Measurements from ENCODE around the gene LY6G6F.

DNA sequence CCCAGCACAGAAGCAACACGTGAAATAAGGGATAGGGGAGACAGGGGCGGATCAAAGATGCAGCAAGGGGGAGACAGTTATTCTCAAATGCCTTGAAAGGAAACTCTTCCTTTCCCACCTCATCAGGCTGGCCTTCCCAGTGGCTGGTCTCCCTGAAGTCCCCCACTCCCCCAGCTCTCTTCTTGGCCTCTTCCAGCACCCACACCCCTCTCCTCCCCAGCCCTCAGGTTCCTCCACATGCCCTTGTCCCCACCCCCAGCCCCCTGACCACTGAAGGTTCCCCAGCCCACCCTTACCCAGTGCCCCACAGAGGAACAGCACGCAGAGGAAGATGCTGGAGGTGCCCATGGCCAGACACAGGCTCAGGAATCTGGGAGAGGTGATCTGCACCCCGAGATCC is 6.8 kb downstream of the LY6G6F start:
- no peak for TF ChIP-seq NR2C2 (IDR thresholded peaks at IDR 0.05; ENCODE audit: borderline replicate concordance, control insufficient read depth, insufficient read length, low read depth)
- no peak for TF ChIP-seq POLR2AphosphoS5 (IDR thresholded peaks at IDR 0.05; ENCODE audit: low read length)
- no peak for TF ChIP-seq POLR2A (IDR thresholded peaks at IDR 0.05; ENCODE audit: low read depth, low read length)
- TF ChIP-seq, protein P1, sequence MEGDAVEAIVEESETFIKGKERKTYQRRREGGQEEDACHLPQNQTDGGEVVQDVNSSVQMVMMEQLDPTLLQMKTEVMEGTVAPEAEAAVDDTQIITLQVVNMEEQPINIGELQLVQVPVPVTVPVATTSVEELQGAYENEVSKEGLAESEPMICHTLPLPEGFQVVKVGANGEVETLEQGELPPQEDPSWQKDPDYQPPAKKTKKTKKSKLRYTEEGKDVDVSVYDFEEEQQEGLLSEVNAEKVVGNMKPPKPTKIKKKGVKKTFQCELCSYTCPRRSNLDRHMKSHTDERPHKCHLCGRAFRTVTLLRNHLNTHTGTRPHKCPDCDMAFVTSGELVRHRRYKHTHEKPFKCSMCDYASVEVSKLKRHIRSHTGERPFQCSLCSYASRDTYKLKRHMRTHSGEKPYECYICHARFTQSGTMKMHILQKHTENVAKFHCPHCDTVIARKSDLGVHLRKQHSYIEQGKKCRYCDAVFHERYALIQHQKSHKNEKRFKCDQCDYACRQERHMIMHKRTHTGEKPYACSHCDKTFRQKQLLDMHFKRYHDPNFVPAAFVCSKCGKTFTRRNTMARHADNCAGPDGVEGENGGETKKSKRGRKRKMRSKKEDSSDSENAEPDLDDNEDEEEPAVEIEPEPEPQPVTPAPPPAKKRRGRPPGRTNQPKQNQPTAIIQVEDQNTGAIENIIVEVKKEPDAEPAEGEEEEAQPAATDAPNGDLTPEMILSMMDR (IDR thresholded peaks at IDR 0.05 in 2 of 3, conservative IDR thresholded peaks at IDR 0.05 in 1 of 3; ENCODE audit: control insufficient read depth in 2 of 3, extremely low read depth in 1 of 3, insufficient read depth in 1 of 3, low read depth in 3 of 3, low read length in 3 of 3): no peak
- no peak for TF ChIP-seq CHD2 (IDR thresholded peaks at IDR 0.05; ENCODE audit: borderline replicate concordance, low read depth, low read length)
- no peak for TF ChIP-seq MEF2A (IDR thresholded peaks at IDR 0.05; ENCODE audit: insufficient read depth, low read depth, low read length)
- TF ChIP-seq ATF2 (IDR thresholded peaks at IDR 0.05; ENCODE audit: low read length): no peak
- TF ChIP-seq ZNF384 (IDR thresholded peaks at IDR 0.05; ENCODE audit: borderline replicate concordance, low read depth, low read length): no peak
- TF ChIP-seq RELA (IDR thresholded peaks at IDR 0.05; ENCODE audit: borderline replicate concordance, partially characterized antibody): no peak
- no peak for TF ChIP-seq ZBTB4 (CRISPR knock-in tag; IDR thresholded peaks at IDR 0.05)
- no peak for TF ChIP-seq JUND (IDR thresholded peaks at IDR 0.05; ENCODE audit: low read depth, low read length)
- TF ChIP-seq SMC3 (IDR thresholded peaks at IDR 0.05; ENCODE audit: borderline replicate concordance, low read length): no peak

Data from GM12878 (cell line).